Inferior parietal cortex (tissue), 1 donor: Measurements from ENCODE around the gene DSE.

Experiments used
- DNase-seq: peaks from one replicate; pipeline ENCODE4 v3.0.0-alpha.2; 2016; ENCODE audit errors: extremely low spot score

The DSE gene

DNA sequence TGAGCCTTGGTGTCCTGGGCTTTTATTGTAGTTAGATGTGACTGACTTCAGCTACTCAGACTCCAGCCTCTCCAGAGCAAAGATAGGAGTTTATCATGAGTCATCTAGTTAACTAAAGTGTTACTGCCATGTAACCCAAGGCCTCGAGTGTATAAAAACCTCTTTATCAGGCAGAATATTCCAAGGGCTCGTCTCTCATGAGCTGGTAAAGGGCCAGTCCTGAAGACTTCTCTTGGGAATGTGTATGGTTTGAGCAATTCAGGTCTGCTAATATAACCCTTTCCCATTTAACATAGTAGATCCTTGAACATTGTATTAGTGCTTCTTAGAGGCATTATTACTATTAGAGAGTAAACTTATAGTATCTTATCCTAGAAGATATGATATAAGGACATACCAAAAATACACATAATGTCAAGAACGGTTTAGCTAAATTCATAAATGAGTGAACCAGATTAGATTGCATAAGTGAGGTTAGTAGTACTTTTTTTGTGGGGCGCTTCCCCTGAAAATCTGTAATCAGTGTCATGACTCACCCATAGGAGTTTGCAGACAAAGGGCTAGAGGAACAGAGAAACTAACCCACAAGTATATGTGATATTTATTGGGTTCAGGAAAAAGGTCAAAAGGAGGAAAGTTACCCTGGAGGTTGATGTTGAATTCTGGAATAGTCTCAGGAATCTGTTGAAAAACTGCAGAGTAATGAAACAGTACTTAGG is 16.0 kb downstream of the DSE start:
- DNase-seq: no peak

DNA sequence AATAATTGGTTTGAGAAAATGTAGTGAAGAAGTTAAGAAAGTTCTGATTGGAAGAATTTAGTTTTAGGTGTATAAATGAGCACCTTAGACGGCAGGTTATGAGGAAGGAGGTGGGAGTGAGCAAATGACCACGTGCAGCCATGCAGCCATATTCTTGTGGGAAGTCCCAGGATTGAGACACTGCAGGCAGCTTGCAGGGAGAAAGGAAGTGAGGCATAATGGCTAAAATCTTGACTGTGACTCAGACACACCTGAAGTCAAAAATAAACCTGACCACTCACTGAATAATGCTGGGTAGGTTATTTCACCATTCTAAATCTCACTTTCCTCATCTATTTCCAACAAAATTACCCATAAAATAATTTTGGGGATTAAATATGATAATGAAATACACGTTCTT is 16.6 kb downstream of the DSE start:
- no peak for DNase-seq

DNA sequence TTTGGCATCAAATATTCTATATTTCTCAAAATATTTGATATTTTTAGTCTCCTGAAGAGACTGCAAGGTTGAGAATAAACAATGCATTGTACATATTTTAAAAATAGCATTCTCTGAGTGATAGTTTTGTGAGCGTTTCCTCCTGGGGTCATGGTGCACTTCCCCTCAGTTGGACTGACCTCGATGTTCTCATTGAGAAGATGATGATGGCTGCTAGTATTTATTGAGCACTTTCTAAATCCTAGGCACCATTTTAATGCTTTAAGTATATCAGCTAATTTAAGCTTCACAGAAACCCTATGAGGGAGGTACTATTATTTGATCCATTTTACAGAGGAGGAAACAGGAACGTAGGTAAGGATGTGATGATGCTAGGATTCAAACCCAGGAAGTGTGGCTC is 18.2 kb downstream of the DSE start:
- DNase-seq: no peak

DNA sequence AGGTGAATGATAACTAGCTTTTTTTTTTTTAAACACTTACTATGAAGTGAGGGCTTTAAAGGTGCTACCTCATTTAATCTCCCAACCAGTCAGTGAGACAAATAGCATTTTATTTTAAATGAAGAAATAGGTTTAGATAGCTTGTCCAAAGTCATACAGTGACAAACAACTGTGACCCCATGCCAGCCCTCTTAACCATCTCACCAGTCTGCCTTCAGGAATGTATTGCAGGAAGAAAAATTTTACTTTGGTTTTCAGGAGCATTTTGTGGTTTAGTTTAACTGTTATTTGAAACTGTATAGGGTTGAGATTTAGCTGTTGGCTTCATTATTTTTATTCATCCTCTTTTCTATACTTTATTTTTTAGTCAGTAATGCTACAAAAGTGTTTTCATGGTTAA is 18.6 kb downstream of the DSE start:
- DNase-seq: no peak

DNA sequence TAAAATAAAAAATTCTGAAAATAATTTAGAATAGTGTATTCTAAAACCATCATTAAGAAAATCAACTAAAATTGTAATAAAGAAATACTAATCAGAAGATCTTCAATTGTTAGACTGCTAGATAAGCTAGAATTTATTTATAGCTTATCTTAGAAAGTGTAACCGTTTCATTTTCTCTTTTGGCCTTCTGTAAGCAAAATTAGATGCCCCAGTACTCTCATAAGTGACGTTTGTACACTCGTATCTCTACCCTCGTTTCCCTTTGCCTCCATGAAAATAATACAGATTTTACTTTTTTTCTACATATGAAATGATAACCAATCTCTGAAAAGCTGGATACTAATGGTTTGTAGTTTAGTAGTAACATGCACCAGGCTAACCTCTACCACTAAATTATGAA is 19.8 kb downstream of the DSE start:
- no peak for DNase-seq

DNA sequence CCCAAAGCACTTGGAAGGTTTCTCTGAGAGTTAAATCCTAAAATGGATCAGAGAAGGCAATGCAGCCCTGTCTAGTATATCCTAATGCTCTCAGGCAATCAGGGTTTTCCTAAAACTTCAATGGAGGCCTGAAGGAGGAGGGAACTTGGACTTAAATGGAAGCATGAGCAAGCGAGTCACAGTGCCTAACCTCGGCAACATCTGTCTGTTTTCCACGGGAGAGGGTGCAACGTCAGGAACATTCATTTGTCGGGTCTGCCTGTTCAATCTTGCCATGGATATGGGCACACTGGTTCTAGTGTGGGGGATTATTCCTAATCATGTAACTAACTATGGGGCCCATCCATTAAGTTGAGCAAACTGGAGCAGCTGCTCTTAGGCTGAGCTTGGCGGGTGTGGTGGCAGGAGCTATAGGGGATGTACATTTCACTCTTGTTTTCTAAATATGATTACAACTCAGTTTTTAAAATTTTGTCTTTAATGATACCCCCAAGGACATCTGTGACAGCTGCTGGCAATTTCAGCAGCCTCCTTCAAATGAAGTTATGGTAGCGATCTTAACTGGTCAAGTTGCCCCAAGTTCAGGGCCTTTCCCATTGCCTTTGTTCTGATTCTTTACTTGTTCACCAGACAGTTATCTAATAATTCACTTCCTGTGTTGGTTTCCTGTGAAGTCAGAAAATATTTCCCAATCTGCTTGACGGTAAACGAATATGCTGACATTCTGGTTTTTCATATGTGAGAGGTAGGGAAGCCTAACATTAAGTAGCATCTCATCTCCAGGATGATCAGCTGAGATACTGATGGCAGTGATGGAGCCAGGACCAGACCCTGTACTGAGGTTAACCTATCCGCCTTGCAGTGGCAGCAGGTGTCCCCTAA is 21.6 kb downstream of the DSE start:
- DNase-seq: no peak

DNA sequence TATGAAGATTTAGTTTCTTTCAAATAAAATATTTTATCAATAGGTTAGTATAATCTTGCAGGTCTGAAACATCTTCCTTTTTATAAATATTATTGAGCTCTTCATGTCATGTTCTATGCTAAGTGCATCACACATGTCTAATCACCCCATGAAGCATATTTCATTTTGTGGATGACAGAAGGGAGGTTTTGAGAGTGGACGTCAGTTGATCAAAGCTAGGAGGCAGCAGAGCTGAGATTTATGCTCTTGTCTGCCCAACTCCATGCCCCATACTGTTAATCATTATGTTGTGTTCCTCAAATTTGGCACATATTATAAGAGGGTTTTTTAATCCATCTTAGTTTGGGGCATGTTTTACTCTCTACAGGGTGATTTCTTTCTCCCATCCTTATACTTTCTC is 22.7 kb downstream of the DSE start:
- DNase-seq: no peak

DNA sequence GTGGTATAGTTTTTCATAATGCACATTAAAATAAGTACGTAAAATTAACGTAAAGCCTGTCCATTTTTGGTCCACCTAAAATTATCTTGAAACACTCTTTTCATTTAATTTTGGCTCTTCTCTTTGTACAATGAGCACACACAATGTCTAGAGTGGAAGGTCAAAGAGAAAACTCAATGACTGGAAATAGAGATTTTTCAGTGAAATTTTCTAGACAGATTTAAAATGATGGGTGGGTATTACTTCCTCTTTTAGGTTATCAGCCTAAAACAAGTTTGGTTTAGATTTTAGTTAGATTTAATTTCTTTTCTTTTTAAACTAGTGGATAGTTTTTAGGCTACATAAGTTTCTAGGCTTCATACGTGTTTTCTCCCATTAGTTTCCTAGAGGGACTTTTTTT is 24.9 kb downstream of the DSE start:
- no peak for DNase-seq

DNA sequence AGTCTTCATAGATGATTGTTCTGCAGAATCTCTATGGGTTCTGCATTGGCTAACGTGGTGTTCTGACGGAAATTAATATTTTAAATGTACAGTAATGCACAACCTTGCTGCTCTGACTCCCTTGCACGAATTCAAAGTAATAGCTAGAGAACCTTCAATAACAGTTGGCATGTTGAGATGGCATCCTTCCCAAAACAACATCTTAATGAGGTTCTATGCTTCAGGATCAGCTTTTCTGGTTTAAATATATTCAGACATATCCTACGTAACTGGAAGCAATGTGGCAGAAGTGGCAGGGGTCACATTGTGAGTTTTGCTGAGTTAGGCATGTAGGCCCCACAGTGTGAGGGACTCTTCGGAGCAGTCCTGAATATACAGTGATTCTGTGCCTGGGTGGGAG is 25.7 kb downstream of the DSE start:
- DNase-seq: no peak

DNA sequence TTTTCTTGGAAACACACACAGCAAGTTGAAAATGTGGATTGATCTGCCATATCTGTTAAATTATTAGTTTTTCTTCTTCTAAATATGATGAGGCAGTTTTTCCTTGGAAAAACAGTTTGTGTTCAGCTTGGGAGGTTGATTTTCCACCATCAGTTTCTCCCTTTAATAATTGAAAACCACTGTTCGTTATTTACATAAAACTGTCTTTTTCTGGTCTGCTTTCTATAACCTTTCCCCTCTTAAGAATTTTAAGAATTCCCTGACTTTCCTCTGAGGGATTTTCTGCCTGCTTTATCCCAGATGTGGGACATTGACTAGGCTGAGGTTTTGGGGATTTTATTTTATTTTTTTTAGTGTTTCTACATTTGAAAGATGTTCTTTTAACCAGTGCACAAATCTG is 27.2 kb downstream of the DSE start:
- DNase-seq: no peak

DNA sequence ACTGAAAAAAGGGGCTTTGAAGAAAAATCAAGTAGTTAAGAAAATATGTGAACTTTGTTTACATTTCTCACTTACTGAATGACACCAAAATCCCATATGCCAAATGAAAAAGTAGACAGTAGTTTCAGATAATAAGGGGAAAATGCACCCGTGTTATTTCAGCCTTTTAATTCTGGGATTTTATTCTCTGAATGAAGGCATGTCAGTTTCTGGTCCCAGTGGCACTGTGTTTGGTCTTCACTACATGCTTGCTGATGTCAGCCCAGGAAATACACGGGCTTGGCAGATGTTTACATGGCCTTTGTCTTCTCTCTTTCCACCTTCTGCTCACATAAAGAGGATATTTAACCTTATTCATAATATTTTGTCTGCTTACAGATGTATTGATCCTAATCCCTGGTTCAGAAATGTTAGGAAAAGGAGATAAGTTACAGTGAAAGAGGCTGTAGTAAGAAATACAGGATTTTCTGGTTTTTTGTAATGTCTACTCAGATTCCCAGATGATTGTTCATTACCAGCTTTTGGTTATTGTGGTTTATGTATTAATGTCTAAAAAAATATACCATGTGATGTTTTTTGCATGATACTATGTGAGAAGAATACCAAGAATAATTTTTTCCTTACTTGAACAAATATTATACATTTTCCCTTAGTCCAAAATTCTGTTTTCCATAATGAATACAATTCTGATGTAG is 27.7 kb downstream of the DSE start:
- no peak for DNase-seq

DNA sequence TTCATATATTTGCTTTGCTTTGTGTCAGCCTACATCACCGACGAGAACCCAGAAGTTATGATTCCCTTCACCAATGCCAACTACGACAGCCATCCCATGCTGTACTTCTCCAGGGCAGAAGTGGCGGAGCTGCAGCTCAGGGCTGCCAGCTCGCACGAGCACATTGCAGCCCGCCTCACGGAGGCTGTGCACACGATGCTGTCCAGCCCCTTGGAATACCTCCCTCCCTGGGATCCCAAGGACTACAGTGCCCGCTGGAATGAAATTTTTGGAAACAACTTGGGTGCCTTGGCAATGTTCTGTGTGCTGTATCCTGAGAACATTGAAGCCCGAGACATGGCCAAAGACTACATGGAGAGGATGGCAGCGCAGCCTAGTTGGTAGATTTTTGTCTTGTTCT is 28.5 kb downstream of the DSE start:
- DNase-seq: no peak

DNA sequence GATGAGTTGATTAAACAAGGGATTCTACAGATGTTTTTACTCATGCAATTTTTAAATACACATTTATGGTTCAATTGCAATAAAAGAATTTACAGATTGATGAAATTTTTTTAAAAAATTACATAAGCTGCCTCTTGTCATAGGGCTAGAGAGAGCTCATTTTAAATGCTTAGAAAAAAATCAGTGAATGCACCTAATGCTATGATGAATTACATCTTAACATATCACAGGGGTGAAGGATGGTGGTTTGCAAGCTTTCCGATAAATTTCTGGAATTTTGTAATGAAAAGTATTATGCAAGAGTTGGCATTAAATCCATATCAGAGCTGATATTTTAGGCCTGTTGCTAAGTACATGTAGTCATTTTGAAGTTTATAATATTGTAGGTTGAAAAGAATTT is 29.6 kb downstream of the DSE start:
- DNase-seq: no peak

DNA sequence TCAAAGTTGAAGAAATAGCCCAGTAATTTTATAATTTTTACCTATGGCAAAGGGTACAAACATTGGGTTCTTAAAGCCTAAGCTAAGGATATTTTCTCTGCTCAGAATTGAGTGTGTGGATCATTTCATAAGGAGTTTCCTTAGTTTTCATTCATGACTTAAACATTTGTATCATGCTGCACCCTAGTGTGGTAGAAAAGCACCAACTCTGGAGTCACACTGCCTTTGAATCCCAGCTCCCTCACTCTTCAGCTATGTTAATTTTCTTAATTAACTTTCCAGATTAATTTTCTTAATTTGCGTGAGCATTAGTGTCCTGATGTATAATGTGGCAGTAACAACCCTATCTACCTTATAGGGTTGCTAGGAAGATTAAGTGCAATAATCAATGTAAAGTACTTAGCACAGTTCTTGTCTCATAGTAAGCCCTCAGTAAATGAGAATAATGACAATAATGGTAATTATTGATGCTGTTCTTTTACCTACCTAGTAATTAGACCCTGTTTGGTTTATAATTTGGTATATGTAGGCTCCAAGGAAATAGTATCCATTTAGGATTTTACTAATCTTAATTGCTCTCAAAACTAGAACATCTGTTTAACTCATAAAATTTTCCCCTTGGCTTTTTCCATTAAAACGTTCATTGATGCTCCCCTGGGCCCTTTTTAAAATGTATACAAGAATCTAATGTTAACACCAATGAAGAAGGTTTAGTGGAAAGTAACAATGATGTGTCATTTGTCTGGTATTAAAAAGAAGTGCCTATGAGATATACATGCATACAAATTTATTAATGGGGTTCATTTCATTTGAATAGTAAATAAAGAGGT is 31.6 kb downstream of the DSE start:
- DNase-seq: no peak

DNA sequence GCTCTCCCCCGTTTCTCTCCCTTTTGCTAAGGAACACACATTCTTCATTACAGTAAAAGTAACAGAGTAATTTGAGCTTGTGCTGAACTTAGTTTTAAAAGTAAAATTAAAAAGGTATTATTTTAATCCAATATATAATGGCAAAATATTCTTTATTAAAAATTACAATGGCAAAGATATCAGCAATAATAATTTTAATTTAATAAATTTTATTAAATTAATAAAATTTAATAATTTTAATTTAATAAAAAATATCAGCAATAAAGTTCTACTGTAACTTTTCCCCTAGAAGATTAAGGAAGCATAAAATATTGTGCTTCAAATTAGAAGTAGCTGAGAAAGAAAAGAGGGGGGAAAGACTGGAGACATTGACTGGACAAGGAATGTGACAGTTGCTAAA is 32.5 kb downstream of the DSE start:
- DNase-seq: no peak

DNA sequence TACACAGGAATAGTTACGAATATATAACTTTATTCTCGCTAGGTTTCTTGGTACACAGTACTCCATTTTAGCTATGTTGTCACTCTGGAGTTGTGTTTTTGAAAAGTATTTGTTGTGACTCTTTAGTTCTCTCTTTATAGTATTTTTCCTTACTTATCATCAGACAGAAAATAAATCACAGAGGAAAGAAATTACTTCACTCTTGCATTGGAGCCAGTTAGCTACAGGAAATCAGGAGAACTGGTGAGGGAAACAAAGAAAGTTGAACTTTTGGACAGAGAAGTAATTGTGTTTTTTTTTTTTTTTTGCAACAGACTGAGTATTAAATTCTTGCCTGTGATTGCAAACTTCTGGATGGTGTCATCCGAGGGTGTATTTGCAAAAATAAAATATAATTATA is 33.9 kb downstream of the DSE start:
- DNase-seq: no peak

DNA sequence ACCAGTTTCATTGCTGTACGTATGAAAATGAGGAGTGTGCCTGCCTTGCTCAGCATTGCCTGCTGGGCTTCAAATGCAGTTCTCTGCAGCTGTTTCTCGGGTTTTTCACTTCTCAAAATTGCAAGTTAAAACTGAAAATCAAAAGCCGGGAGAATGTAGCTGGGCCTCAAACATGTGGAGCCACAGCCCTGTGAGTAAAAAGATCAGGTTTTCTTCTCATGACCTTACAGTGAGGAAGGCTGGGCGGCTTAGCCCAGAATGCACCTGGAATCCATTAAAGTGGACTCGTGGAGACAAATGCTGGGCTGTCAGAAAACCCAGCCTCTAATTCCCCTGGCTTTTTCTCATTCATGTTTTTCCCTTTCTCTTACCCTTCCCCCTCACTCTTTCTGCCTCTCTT is 34.4 kb downstream of the DSE start:
- DNase-seq: peak; percentile 25

DNA sequence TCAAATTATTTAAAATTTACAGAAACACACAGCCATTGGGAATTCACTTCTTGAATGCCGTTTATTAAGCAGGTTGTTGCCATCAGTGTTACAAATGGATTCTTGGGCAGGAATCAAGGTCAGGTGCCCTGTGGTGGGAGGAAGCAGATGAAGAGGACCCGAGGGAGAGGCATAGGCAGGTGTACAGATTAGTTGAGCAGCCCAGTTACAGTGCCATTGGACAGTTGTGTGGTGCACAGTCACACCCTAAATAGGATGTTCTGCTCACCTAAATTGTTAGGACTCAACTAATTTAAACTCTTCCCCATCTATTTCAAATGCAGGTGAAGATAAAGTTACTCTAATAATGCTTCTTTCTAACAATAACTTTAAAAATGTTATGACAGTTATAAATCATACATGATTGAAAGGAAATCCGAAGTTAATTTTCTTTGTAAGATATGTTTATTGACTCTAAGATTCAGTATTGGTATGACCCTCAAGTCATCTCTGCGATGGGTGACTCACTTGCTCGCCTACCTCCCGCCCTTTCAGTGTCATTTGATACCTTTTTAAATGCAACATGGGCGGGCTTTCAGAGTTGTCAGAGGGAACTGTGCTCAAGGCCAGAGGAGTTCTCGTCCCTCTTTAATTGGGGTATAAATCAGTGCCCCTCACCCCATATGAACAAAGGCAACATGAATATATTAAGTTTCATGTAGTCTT is 35.1 kb downstream of the DSE start:
- no peak for DNase-seq

DNA sequence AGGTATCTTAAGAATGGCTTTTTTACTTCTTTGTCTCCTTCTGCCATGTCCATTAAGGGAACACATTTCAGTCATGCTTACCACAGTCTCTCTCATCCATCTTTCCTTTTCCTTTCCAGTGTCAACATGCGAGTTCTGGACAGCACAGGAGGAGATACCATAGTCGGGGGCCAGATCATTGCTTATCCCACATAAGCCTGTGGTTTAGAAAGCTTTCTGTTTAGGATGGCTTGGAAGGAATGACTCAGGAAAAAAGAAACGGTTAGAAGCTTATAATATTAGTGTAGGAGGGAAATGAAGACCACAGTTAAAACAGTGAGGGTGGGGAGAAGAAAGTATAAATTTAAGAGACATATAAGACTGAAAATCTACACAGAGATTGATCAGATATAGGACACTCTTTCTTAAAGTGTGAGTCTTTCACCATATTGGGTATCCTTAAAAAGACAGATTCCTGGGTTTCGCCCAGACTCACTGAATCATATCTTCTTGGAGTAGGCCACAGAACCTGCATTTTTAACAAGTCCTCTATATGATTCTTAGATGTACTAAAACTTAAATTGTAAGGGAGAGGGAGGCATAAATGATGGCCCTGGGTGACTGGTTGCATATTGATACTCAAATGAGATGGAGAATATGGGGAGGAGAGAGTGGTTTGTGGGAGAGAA is 36.1 kb downstream of the DSE start:
- DNase-seq: no peak

DNA sequence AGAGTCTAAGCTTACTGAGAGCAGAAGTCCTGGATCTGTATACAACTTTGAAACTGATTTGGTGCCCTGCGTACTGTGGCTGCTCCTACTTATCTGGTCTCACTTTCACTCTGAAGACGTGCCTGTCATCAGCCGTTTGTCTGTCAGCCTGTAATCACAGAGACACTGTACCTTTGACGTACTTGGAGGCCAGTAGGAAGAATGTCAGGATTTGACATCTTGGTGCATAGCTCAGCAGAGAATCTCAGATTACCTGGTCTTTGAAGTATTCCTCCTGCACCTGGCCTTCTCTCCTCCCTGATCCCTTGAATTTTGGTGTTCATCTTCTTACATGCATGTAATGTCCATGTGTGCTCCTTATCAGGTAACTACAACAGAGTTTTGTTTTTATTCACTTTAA is 37.7 kb downstream of the DSE start:
- no peak for DNase-seq

DNA sequence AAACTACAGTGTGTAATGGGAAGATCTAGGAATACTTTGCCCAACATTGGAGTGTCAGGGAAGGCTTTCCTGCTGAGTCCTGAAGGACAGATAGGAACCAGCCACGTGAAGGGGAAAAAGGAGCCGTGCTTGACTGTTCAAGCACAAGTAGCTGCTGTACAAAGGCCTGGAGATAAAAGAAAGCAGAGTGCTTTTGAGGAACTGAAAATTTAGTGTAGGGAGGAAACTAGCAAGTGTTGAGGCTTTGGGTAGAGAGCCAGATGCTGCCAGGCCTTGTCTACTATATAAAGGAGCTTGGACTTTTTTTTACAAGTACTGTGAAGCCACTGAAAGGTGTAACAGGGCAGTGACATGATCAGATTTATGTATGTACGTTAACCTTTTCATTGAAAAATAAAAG is 39.0 kb downstream of the DSE start:
- DNase-seq: no peak
